SK-N-SH treated with all-trans-retinoic acid at 6 μM for 48 hours (cell line): Measurements from ENCODE around the gene SRMS.

Source experiments
- ATAC-seq: fragments of 200-7000 bp; cut with Tn5 transposase; 3 replicates; pipeline ENCODE4 v1.9.1; 2020; ENCODE audit warnings: mild to moderate bottlenecking, moderate library complexity
- BACH2 ChIP-seq: fragments of 250-450 bp; sonication (Bioruptor Pico); IDR thresholded peaks from 2 replicates; pipeline ENCODE4 v1.9.0; 2021; ENCODE audit warnings: mild to moderate bottlenecking, borderline replicate concordance
- CSDC2 ChIP-seq: fragments of 250-450 bp; sonication (Bioruptor Pico); IDR thresholded peaks from 2 replicates; pipeline ENCODE4 v1.5.0; 2020; ENCODE audit warnings: mild to moderate bottlenecking, moderate library complexity
- ESRRG ChIP-seq: fragments of 250-450 bp; sonication (Bioruptor Pico); IDR thresholded peaks from 2 replicates; pipeline ENCODE4 v1.6.1; 2021; ENCODE audit warnings: mild to moderate bottlenecking
- ISL1 ChIP-seq: fragments of 250-450 bp; sonication (Bioruptor Pico); IDR thresholded peaks from 2 replicates; pipeline ENCODE4 v2.1.2; 2022; ENCODE audit warnings: mild to moderate bottlenecking, moderate library complexity
- PPARA ChIP-seq: fragments of 250-450 bp; sonication (Bioruptor Pico); IDR thresholded peaks from 2 replicates; pipeline ENCODE4 v1.5.0; 2020; ENCODE audit warnings: mild to moderate bottlenecking, borderline replicate concordance
- RARB ChIP-seq: fragments of 250-450 bp; sonication (Bioruptor Pico); IDR thresholded peaks from 2 replicates; pipeline ENCODE4 v1.8.0; 2021; ENCODE audit warnings: mild to moderate bottlenecking, moderate library complexity
- SNAI2 ChIP-seq: fragments of 250-450 bp; sonication (Bioruptor Pico); IDR thresholded peaks from 2 replicates; pipeline ENCODE4 v1.5.0; 2020; ENCODE audit warnings: mild to moderate bottlenecking, moderate library complexity
- TCF4 ChIP-seq: fragments of 250-450 bp; sonication (Bioruptor Pico); IDR thresholded peaks from 2 replicates; pipeline ENCODE4 v1.8.0; 2021; ENCODE audit warnings: mild to moderate bottlenecking, moderate library complexity, borderline replicate concordance
- TOX ChIP-seq: fragments of 250-450 bp; sonication (Bioruptor Pico); IDR thresholded peaks from 2 replicates; pipeline ENCODE4 v1.8.0; 2021; ENCODE audit warnings: mild to moderate bottlenecking, moderate library complexity, borderline replicate concordance
- ZFP3 ChIP-seq: fragments of 250-450 bp; sonication (Bioruptor Pico); IDR thresholded peaks from 2 replicates; pipeline ENCODE4 v1.5.0; 2020; ENCODE audit warnings: mild to moderate bottlenecking, moderate library complexity
- ZFP30 ChIP-seq: fragments of 450-650 bp; formaldehyde crosslinking; IDR thresholded peaks from 2 replicates; pipeline ENCODE4 v1.5.0; 2022; ENCODE audit warnings: mild to moderate bottlenecking, moderate library complexity
- ZNF565 ChIP-seq: fragments of 450-650 bp; formaldehyde crosslinking; conservative IDR thresholded peaks from 2 replicates; pipeline ENCODE4 v1.5.0; 2020; ENCODE audit warnings: low read depth, mild to moderate bottlenecking, moderate library complexity
- ZNF70 ChIP-seq: fragments of 450-650 bp; formaldehyde crosslinking; IDR thresholded peaks from 2 replicates; pipeline ENCODE4 v1.5.0; 2020; ENCODE audit warnings: mild to moderate bottlenecking, moderate library complexity
- ZNF8 ChIP-seq: fragments of 450-650 bp; formaldehyde crosslinking; IDR thresholded peaks from 2 replicates; pipeline ENCODE4 v1.5.0; 2020; ENCODE audit warnings: mild to moderate bottlenecking, moderate library complexity
- TF ChIP-seq, protein P1 (sequence below): fragments of 250-450 bp; sonication (Bioruptor Pico); IDR thresholded peaks from 2 replicates; pipeline ENCODE4 v1.5.0; 2020; ENCODE audit warnings: mild to moderate bottlenecking, moderate library complexity
- TF ChIP-seq, protein P2 (sequence below): fragments of 250-450 bp; sonication (Bioruptor Pico); IDR thresholded peaks from 2 replicates; pipeline ENCODE4 v1.8.0; 2020; ENCODE audit warnings: mild to moderate bottlenecking, moderate library complexity, borderline replicate concordance
- TF ChIP-seq, protein P3 (sequence below): fragments of 250-450 bp; sonication (Bioruptor Pico); IDR thresholded peaks from 2 replicates; pipeline ENCODE4 v1.5.1; 2020; ENCODE audit warnings: low read depth, mild to moderate bottlenecking, moderate library complexity

SRMS gene

DNA sequence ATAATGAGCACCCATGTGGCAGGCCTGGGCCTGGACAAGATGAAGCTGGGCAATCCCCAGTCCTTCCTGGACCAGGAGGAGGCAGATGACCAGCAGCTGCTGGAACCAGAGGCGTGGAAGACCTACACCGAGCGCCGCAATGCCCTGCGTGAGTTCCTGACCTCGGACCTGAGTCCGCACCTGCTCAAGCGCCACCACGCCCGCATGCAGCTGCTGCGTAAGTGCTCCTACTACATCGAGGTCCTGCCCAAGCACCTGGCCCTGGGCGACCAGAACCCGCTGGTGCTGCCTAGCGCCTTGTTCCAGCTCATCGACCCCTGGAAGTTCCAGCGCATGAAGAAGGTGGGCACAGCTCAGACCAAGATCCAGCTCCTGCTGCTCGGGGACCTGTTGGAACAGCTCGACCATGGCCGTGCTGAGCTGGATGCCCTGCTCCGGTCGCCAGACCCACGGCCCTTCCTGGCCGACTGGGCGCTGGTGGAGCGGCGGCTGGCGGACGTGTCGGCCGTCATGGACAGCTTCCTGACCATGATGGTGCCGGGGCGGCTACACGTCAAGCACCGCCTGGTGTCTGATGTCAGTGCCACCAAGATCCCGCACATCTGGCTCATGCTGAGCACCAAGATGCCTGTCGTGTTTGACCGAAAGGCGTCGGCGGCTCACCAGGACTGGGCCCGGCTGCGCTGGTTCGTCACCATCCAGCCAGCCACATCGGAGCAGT is 8.3 kb upstream of the SRMS start (continued):
- TF ChIP-seq, protein P1, sequence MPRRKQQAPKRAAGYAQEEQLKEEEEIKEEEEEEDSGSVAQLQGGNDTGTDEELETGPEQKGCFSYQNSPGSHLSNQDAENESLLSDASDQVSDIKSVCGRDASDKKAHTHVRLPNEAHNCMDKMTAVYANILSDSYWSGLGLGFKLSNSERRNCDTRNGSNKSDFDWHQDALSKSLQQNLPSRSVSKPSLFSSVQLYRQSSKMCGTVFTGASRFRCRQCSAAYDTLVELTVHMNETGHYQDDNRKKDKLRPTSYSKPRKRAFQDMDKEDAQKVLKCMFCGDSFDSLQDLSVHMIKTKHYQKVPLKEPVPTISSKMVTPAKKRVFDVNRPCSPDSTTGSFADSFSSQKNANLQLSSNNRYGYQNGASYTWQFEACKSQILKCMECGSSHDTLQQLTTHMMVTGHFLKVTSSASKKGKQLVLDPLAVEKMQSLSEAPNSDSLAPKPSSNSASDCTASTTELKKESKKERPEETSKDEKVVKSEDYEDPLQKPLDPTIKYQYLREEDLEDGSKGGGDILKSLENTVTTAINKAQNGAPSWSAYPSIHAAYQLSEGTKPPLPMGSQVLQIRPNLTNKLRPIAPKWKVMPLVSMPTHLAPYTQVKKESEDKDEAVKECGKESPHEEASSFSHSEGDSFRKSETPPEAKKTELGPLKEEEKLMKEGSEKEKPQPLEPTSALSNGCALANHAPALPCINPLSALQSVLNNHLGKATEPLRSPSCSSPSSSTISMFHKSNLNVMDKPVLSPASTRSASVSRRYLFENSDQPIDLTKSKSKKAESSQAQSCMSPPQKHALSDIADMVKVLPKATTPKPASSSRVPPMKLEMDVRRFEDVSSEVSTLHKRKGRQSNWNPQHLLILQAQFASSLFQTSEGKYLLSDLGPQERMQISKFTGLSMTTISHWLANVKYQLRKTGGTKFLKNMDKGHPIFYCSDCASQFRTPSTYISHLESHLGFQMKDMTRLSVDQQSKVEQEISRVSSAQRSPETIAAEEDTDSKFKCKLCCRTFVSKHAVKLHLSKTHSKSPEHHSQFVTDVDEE (CRISPR knock-in tag) = no peak
- TF ChIP-seq, protein P2, sequence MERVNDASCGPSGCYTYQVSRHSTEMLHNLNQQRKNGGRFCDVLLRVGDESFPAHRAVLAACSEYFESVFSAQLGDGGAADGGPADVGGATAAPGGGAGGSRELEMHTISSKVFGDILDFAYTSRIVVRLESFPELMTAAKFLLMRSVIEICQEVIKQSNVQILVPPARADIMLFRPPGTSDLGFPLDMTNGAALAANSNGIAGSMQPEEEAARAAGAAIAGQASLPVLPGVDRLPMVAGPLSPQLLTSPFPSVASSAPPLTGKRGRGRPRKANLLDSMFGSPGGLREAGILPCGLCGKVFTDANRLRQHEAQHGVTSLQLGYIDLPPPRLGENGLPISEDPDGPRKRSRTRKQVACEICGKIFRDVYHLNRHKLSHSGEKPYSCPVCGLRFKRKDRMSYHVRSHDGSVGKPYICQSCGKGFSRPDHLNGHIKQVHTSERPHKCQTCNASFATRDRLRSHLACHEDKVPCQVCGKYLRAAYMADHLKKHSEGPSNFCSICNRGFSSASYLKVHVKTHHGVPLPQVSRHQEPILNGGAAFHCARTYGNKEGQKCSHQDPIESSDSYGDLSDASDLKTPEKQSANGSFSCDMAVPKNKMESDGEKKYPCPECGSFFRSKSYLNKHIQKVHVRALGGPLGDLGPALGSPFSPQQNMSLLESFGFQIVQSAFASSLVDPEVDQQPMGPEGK = no peak
- no peak for TF ChIP-seq CSDC2 (CRISPR knock-in tag)
- TF ChIP-seq PPARA (CRISPR knock-in tag) = no peak
- TF ChIP-seq RARB (CRISPR knock-in tag) = no peak
- no peak for TF ChIP-seq ZNF8 (CRISPR knock-in tag)
- TF ChIP-seq ZFP30 (CRISPR knock-in tag) = no peak
- TF ChIP-seq BACH2 (CRISPR knock-in tag) = no peak
- no peak for TF ChIP-seq ZNF70 (CRISPR knock-in tag)
- TF ChIP-seq SNAI2 (CRISPR knock-in tag) = no peak

DNA sequence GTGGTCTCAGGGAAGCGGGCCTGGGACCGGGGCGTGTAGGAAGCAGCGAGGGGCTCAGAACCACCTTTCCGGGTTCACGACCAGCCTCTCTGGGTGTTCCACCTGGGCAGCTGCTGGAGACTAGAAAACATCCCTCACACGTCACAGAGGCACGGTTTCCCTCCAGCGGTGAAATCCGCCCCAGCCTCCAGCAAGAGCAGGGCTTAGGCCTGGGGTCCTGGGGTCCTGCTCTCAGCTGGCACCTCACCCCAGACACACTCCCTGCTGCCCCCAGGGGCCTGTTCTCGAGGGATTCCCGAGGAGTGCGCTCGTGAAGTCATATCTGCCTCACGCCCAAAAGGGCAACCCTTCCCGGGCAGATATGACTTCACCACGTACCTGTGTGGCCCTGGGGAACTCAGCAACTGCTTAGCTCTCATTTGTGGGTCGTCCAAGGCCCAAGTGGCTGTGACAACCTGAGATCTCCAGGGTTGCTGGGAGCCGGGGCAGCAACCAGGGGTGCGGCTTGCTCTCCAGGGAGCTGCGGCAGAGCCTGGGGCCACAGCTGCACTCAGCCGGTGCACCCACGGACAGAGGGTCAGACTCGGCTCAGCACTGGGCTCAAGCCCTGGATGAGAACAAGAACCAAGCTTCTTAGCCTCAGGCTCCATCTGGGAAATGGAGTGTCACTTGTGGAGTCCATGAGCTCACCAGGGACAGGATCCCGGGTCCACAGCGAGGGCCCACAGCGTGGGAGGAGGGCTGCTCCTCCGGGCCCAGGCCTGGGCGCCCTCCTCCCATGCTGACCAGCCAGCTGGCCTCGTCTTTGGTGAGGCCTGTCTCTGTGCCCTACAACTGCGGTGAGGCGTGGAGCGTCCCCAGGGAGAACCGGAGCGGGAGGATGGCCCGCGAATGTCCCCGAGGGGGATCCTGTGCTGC is 7.1 kb upstream of the SRMS start:
- ATAC-seq = peak; percentile 2; the same call in 1 of the 3 replicates
- no peak for TF ChIP-seq CSDC2 (CRISPR knock-in tag)
- TF ChIP-seq, protein P3, sequence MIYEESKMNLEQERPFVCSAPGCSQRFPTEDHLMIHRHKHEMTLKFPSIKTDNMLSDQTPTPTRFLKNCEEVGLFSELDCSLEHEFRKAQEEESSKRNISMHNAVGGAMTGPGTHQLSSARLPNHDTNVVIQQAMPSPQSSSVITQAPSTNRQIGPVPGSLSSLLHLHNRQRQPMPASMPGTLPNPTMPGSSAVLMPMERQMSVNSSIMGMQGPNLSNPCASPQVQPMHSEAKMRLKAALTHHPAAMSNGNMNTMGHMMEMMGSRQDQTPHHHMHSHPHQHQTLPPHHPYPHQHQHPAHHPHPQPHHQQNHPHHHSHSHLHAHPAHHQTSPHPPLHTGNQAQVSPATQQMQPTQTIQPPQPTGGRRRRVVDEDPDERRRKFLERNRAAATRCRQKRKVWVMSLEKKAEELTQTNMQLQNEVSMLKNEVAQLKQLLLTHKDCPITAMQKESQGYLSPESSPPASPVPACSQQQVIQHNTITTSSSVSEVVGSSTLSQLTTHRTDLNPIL = no peak
- TF ChIP-seq, protein P1 (CRISPR knock-in tag) = no peak
- TF ChIP-seq ZFP30 (CRISPR knock-in tag) = no peak
- no peak for TF ChIP-seq ESRRG
- TF ChIP-seq BACH2 (CRISPR knock-in tag) = no peak
- TF ChIP-seq ZNF565 (CRISPR knock-in tag) = no peak
- TF ChIP-seq, protein P2 = no peak
- no peak for TF ChIP-seq ZFP3 (CRISPR knock-in tag)
- TF ChIP-seq ISL1 (CRISPR knock-in tag) = no peak
- TF ChIP-seq TCF4 (CRISPR knock-in tag) = no peak
- no peak for TF ChIP-seq ZNF70 (CRISPR knock-in tag)
- no peak for TF ChIP-seq TOX (CRISPR knock-in tag)
